A673 (cell line): ENCODE results near the gene PARVA. TPM values are rescaled to one million over a fixed set of nuclear protein-coding genes. Genes with fewer than 3 reads are reported as not detected.
"Not testable (repeated sequence)": the region's sequence is repeated elsewhere in the genome, so short reads cannot be mapped to it uniquely, and the experiment has no call there.

Experiments
- BruUV-seq: library from RNA; stranded (reverse); fragments of 400-500 nt; replicated peaks from 2 replicates; lab custom pipeline; 2021; lab: Mats Ljungman, UMichigan
- CTCF ChIA-PET: fragments of 300-600 bp; sonication (Branson Sonifier 250); formaldehyde crosslinking; loops from one replicate; lab custom pipeline; 2022; ENCODE audit warnings: antibody characterized with exemption; lab: Charles Lee
- POLR2A ChIA-PET: fragments of 300-600 bp; sonication (Branson Sonifier 250); formaldehyde crosslinking; loops from one replicate; lab custom pipeline; 2022; ENCODE audit warnings: antibody characterized with exemption; ENCODE audit not compliant: low non-redundant PET; lab: Charles Lee
- DNase-seq: peaks from one replicate; pipeline ENCODE4 v3.0.0-alpha.2; 2015; ENCODE audit warnings: low spot score
- H3K27ac ChIP-seq: fragments of 200-600 bp; sonication (generic); 2 replicates; pipeline ENCODE4 v1.5.1; 2016; ENCODE audit warnings: mixed run types, low read depth, mild to moderate bottlenecking, mixed read lengths, antibody characterized with exemption, low read length; ENCODE audit not compliant: poor library complexity, severe bottlenecking
- H3K27me3 ChIP-seq: fragments of 200-600 bp; sonication (generic); replicated peaks from 2 replicates; pipeline ENCODE4 v1.6.1; 2017; ENCODE audit warnings: mixed run types, low read depth, mild to moderate bottlenecking, mixed read lengths, antibody characterized with exemption, low read length; ENCODE audit not compliant: insufficient read depth, poor library complexity
- H3K36me3 ChIP-seq: fragments of 200-600 bp; sonication (generic); 2 replicates; pipeline ENCODE4 v1.6.1; 2016; ENCODE audit warnings: mixed run types, mild to moderate bottlenecking, mixed read lengths, antibody characterized with exemption, low read length; ENCODE audit not compliant: insufficient read depth, poor library complexity, severe bottlenecking
- H3K4me1 ChIP-seq: fragments of 200-600 bp; sonication (generic); 2 replicates; pipeline ENCODE4 v1.6.1; 2017; ENCODE audit warnings: mixed run types, mild to moderate bottlenecking, mixed read lengths, antibody characterized with exemption, low read length; ENCODE audit not compliant: insufficient read depth, poor library complexity, severe bottlenecking
- H3K4me3 ChIP-seq: fragments of 200-600 bp; sonication (generic); 2 replicates; pipeline ENCODE4 v1.5.1; 2016; ENCODE audit warnings: low read depth, mixed run types, mild to moderate bottlenecking, mixed read lengths, low read length; ENCODE audit not compliant: poor library complexity, severe bottlenecking
- H3K9me3 ChIP-seq: fragments of 200-600 bp; sonication (generic); 2 replicates; pipeline ENCODE4 v1.6.1; 2016; ENCODE audit warnings: mixed run types, low read depth, mild to moderate bottlenecking, mixed read lengths, antibody characterized with exemption, low read length; ENCODE audit not compliant: poor library complexity, severe bottlenecking
- CTCF ChIP-seq: fragments of 300-800, 200-600 bp; sonication (generic); conservative IDR thresholded peaks from 2 replicates; pipeline ENCODE4 v1.5.1; 2017; ENCODE audit warnings: low read depth, mild to moderate bottlenecking, antibody characterized with exemption, low read length, moderate library complexity, mixed read lengths
- EZH2 ChIP-seq: fragments of 200-600 bp; sonication (generic); IDR thresholded peaks from 2 replicates; pipeline ENCODE4 v1.6.1; 2017; ENCODE audit warnings: borderline replicate concordance, low read depth, mild to moderate bottlenecking, mixed read lengths, antibody characterized with exemption, low read length; ENCODE audit not compliant: poor library complexity, severe bottlenecking
- intact Hi-C: fragments of 100-400 bp; cut with micrococcal nuclease; formaldehyde crosslinking; loops from one replicate; pipeline ENCODE4 v1.10.0; 2022; ENCODE audit not compliant: unreplicated experiment
- total RNA-seq: library from RNA; stranded (reverse); gene quantifications from 2 replicates; pipeline ENCODE4 v1.2.3, GENCODE V29; 2021

PARVA gene
- total RNA-seq, 1 experiment from 2014 or later: 15.2 TPM

- no peak overlapping the region for H3K4me3 ChIP-seq
- BruUV-seq: no TSS peak
- no peaks in the 10 kb centered on the region for H3K36me3 ChIP-seq
- H3K27me3 ChIP-seq: no peaks in the 10 kb centered on the region
- H3K9me3 ChIP-seq: no peaks in the 10 kb centered on the region
- DNase-seq: no peak
- ChIA-PET POLR2A (no interaction called here), CTCF (no interaction called here)
- no peak overlapping the region for H3K27ac ChIP-seq
- no peaks in the 10 kb centered on the region for H3K4me1 ChIP-seq
- intact Hi-C loops: no loop called here
- no peak for TF ChIP-seq EZH2
- no peak for TF ChIP-seq CTCF
Observed at GRCh38 chr11:12517741-12518140, 140.4 kb downstream of the PARVA start.

GRCh38 chr11:12518606-12519385 is 141.4 kb downstream of the PARVA start:
- Histone ChIP-seq H3K9me3 (no peaks in the 10 kb centered on the region), H3K27ac (no peak overlapping the region), H3K27me3 (no peaks in the 10 kb centered on the region), H3K36me3 (no peaks in the 10 kb centered on the region), H3K4me1 (no peaks in the 10 kb centered on the region), H3K4me3 (no peak overlapping the region)
- TF ChIP-seq CTCF (no peak), EZH2 (no peak)
- ChIA-PET CTCF (no interaction called here), POLR2A (no interaction called here)
- DNase-seq: no peak
- no TSS peak for BruUV-seq
- intact Hi-C loops: no loop called here

- ChIA-PET POLR2A (no interaction called here), CTCF (no interaction called here)
- intact Hi-C loops: no loop called here
- BruUV-seq: no TSS peak
- H3K36me3 ChIP-seq: no peaks in the 10 kb centered on the region
- TF ChIP-seq CTCF (no peak), EZH2 (no peak)
- no peak overlapping the region for H3K27ac ChIP-seq
- H3K27me3 ChIP-seq: no peaks in the 10 kb centered on the region
- H3K9me3 ChIP-seq: no peaks in the 10 kb centered on the region
- no peak overlapping the region for H3K4me3 ChIP-seq
- no peaks in the 10 kb centered on the region for H3K4me1 ChIP-seq
- DNase-seq: no peak
Observed at GRCh38 chr11:12520054-12520453, 142.7 kb downstream of the PARVA start.

- intact Hi-C loops, H3K27ac ChIP-seq, DNase-seq, BruUV-seq, H3K36me3 ChIP-seq, H3K9me3 ChIP-seq, H3K27me3 ChIP-seq, H3K4me1 ChIP-seq, H3K4me3 ChIP-seq, POLR2A ChIA-PET: not testable (repeated sequence)
- CTCF ChIA-PET: interaction anchor here (0.6 kb wide), 1 partner anchor 553 kb away, joined by 3 read pairs; no protein-coding TSS in a partner anchor
Observed at GRCh38 chr11:12520576-12520975, 143.2 kb downstream of the PARVA start.
